Activated CD8-positive, alpha-beta memory T cell treated with anti-CD3 and anti-CD28 coated beads, Interleukin-2, amount 50 U/mL, for 4 hours (primary cell): Measurements from ENCODE around the gene GNG2.

Experiments used
- DNase-seq: peaks from one replicate; pipeline ENCODE4 v3.0.0-alpha.2; 2020

The GNG2 gene

GRCh38 chr14:51895375-51895774 lies 35.0 kb downstream of the GNG2 start:
- no peak for DNase-seq

GRCh38 chr14:51897791-51898355 lies 37.5 kb downstream of the GNG2 start:
- no peak for DNase-seq

GRCh38 chr14:51901475-51902024 lies 41.1 kb downstream of the GNG2 start:
- DNase-seq: no peak

GRCh38 chr14:51905656-51906121 lies 45.3 kb downstream of the GNG2 start:
- peak; percentile 38 for DNase-seq

DNA sequence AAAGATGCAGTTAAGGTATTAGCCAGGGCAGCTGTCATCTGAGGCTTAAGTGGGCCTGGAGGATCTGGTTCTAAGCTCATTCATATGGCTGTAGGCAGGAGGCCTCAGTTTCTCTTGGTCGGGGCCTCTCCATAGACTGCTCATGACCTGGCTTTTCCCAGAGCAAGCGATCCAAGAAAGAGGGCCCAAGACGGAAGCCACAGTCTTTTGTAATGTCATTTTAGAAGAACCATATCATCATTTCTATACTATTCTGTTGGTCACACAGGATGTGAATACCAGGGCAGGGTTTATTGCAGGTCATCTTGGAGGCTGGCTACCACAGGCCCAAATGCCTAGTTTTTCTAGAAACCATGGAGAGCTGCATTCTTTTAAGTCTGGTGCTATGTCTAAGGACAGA lies 47.7 kb downstream of the GNG2 start:
- DNase-seq: no peak

GRCh38 chr14:51912112-51912786 lies 51.8 kb downstream of the GNG2 start:
- DNase-seq: no peak

- DNase-seq: no peak
These were observed 53.9 kb downstream of the GNG2 start for GRCh38 chr14:51914310-51914709.

DNA sequence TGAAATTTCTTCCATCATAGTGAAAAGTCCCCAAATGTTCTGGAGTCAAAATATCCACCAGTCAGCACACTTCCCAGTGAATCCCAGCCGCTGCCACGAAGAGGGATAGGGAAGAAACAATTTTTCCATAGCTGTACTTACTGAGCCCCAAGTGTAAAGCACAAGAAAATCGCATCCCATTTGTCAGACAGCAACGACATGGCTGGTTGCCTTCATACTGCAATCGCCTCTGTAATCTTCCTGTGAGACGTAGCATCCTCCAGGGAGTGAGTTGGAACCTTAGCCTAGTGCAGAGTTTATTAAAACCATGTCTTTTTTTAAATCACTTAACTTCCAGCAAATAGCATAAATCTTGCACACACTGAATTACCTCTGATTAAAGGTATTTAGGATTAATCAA lies 56.8 kb downstream of the GNG2 start:
- no peak for DNase-seq

DNA sequence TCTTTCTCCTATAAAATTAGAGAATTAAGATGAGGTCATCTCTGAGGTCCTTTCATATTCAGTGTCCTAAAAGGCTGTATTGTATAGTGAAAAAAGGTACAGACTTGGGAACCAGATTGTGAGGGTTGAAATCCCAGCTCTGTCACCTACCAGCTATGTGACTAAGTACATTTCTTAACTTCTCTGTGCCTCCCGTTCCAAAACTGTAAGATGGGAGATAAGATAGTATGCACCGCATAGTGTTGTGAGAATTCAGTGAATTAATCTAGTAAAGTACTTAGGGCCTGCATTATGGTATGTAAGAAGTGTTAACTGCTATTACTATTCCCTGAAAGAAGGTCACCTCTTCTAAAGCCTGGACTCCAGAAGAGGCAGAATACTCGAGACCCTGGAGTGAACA lies 60.6 kb downstream of the GNG2 start:
- DNase-seq: no peak

DNA sequence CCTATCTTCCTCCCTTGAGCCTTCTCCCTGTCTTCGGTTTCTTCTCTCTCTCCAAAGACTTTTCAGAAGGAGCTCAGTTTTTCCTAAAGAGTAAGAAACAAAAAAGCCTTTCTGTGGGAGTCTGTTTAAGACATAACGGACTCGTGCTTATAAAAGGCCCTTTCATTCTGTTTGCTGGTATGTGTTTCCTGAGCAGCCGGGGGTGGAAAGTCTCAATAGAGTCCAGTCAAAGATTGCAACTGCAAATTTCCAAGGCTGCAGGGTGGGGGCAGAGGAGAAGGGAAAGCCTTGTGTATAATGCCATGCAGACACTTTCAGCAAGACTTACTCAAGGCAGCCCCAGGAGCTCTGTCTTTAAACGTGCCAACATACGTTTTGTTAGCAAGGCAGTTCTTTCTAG lies 62.2 kb downstream of the GNG2 start:
- DNase-seq: no peak

DNA sequence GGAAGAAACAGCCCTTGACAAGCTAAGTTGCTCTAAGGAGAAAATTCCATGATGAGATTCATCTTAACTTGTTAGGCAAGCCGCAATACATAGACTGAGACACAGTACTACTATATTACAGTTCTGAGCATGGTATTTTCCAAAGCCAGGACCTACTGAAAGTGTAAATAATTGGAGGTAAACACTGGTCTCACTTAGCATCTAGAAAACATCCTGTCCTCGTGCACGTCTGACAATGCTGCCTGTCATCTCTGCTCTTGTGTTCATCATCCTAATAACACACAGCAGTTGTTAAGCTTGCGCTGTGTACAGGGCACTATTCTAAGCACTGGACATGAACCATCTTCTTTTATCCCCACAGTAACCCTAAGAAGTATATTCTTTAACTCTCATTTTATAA lies 64.2 kb downstream of the GNG2 start:
- DNase-seq: no peak

DNA sequence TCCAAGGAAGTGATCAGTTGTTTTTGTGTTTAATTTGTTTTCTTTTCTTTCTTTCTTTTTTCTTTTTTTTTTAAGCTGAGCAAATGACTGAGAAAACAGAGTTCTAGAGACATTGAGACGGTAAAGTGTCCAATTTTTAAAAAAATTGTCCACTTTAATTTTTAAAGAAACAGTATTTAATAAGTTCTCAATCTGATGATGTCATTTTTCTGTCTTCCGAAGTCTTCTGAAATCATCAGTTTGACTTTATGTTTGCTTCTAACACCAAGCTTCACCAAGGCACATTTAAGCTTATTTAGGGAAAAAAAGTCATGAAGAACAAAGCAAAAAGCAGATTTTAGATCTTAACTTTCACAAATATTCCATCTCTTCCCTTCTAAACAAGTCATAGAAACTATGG lies 65.6 kb downstream of the GNG2 start:
- no peak for DNase-seq

GRCh38 chr14:51926449-51926848 lies 66.0 kb downstream of the GNG2 start:
- no peak for DNase-seq

DNA sequence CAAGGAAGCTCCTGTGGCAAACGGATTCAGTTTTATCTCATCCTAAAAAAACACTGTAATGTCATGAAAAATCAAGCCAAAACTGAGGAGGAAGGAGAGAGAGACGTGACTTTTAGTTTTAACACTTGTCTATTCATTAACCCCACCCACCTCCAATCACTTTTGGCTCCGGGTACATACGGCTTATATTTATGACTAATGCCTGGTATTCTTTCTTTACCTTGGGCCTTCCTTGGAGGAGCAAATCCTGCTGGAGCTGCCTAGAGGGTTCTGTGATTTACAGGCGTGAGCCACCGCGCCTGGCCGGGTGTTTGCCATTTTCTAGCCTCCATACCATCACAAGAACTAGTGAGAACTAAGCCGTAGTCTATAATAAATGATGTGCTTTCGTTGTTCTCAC lies 68.2 kb downstream of the GNG2 start:
- DNase-seq: no peak

DNA sequence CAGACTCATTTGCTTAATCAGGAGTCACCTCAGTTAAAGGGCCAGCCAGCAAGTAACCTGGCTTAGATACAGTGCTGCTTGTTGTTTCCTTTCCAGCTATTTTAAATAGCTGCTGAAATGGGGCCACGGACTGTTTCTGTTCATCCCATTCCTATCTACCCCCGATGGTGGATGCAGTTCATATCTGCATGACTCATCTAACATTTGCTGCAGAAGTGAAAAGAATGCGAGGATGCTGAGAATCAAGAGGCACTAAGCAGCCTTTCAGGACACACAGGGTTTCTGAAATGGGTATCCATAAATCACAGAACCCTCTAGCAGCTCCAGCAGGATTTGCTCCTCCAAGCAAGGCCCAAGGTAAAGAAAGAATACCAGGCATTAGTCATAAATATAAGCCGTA lies 68.8 kb downstream of the GNG2 start:
- no peak for DNase-seq

DNA sequence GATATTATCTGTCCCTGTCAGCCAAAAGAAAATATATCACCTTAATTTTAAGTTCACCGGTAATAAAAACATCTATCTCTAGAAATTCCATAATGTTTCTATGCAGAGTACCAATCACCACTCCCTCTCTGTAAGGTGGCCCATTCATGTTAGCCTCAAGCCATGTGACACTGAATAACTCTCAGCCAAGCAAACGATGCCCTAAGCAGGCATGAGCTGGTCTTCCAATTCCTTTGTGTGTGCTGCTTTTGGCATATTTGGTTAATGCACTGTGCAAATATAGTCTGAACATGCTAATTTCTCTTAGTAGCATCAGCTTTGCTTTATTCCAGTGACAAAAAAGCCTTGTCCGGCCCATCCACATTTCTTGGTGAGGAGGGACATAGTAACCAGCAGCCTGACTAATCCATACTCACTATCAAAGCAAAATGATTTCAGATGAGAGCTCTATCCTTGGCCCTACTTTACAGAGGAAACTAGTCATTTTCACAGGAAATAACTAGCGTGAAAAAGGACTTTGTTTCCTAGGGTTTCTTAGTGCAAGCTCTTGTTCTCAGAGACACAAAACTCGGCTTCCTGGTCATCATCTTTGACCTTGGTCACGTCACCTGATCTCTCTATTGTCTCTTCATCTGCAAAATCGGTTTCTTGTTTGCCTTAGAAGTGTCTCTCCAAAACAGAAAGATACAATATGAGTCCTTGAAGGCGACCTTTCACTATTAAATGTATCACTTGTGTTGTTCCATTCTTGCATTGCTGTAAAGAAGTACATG lies 69.7 kb downstream of the GNG2 start:
- no peak for DNase-seq

DNA sequence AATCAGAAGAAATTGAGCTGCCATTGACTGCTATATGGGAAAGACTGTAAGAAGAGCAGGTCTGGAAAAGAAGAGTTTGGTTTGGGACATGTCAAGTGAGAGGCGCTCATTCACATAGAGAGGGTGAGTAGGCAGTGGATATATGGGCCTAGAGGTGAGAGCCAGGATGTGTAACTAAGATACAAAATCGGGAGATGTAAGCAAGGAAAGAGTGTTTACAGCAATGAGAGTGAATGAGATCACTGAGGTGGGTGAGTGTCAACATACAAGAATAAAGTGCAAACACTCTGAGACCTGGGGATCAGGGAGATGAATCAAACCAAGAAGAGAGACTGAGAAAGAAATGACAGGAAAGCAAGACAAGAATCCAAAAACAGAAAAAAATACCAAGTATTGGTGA lies 70.9 kb downstream of the GNG2 start:
- no peak for DNase-seq

DNA sequence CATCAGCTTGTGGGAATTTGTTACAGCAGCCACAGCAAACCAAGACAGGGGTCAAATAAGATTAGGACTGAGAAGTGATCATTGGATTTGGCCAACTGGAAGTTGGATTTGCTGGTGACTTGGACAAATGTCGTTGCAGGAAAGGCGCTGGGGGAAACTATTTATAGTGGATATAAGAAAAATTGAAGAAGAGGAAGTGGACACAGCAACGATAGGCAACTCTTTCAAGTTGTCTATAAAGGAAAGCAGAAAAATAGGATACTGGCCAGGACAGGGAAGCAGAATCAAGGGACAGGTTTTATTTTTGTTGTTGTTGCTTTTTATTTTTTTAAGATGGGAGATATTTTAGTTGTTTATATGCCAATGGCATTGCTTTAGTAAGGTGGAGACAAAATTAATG lies 72.8 kb downstream of the GNG2 start:
- no peak for DNase-seq

GRCh38 chr14:51938137-51938536 lies 77.7 kb downstream of the GNG2 start:
- no peak for DNase-seq

GRCh38 chr14:51938821-51939220 lies 78.4 kb downstream of the GNG2 start:
- DNase-seq: no peak

DNA sequence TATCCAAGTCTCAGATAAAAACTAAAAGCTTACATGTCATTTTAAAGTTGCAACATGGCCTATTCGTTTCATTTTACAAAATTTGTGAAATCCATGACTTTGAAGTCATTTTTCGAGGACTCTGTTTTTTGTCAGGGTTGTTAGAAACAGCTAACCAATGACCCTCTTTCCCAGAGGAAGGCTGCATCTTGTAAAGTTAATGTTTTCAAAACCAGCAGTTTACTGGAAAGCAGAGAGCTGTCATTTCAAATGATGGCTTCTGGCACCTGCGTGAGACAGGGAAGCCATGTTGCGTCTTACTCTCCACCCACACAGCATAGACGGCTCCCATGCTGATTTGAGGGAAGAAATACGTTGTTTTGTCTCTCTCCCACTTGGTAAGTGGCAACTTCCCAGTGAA lies 78.8 kb downstream of the GNG2 start:
- DNase-seq: no peak

GRCh38 chr14:51939755-51940301 lies 79.4 kb downstream of the GNG2 start:
- no peak for DNase-seq

DNA sequence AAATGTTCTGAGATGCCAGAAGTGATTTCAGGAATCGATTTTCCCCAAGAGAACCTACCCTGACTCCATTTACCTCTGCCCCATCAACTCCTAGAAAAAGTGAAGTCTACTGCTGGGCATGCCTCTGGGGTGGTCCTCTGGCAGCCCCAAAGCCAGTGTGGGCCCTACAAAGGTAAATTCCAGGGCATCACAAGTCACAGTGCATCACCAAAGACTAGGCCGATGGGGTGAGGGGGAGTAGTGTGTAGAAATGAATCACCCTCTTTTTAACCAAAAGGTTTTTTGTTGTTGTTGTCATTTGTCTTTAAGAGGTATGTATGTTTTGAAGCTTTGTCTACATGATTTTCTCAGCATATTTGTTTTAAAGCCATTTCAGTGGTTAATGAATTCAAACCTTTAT lies 82.6 kb downstream of the GNG2 start:
- DNase-seq: peak; percentile 20

- DNase-seq: no peak
These were observed 89.6 kb downstream of the GNG2 start for GRCh38 chr14:51950007-51950406.
